H1 (cell line): ENCODE measurements around the gene OR52W1. TPM values are rescaled to one million over a fixed set of nuclear protein-coding genes. Genes with fewer than 3 reads are reported as not detected.

Source experiments
- CTCF ChIA-PET: fragments of 300-600 bp; sonication (Branson Sonifier 250); formaldehyde crosslinking; loops from one replicate; lab custom pipeline; 2021; ENCODE audit not compliant: partially characterized antibody; lab: Charles Lee
- POLR2A ChIA-PET: fragments of 300-600 bp; sonication (Branson Sonifier 250); formaldehyde crosslinking; loops from one replicate; lab custom pipeline; 2021; ENCODE audit warnings: inconsistent platforms; ENCODE audit not compliant: partially characterized antibody; lab: Charles Lee
- DNase-seq, 2 experiments: peaks; one replicate each; pipeline versions ENCODE4 v3.0.0 to v3.0.0-alpha.2; 2010 to 2022; ENCODE audit warnings: low spot score in 2 of 2, low read depth in 1 of 2, mixed read lengths in 1 of 2
- FAIRE-seq: peaks from 2 replicates; lab custom pipeline; 2011; peaks lifted over from hg19 to GRCh38; lab: Jason Lieb, UNC
- H2AFZ ChIP-seq: 2 replicates; pipeline ENCODE4 v1.8.1; 2012; ENCODE audit warnings: low read length, inconsistent platforms
- H2AK5ac ChIP-seq: 2 replicates; pipeline ENCODE4 v1.6.1; 2013; ENCODE audit warnings: low read depth, low read length
- H2BK120ac ChIP-seq: replicated peaks from 2 replicates; pipeline ENCODE3; 2013; ENCODE audit warnings: low read depth, low read length, inconsistent platforms
- H2BK12ac ChIP-seq: 2 replicates; pipeline ENCODE4 v1.6.1; 2013; ENCODE audit warnings: low read depth, low read length
- H2BK15ac ChIP-seq: 2 replicates; pipeline ENCODE4 v1.6.1; 2013; ENCODE audit warnings: low read length
- H2BK20ac ChIP-seq: 2 replicates; pipeline ENCODE4 v1.6.1; 2013; ENCODE audit warnings: low read length
- H2BK5ac ChIP-seq: 2 replicates; pipeline ENCODE4 v1.6.1; 2013; ENCODE audit warnings: low read depth, low read length
- H3K14ac ChIP-seq: 2 replicates; pipeline ENCODE4 v1.6.1; 2013; ENCODE audit warnings: inconsistent platforms; ENCODE audit not compliant: insufficient read length
- H3K18ac ChIP-seq: 2 replicates; pipeline ENCODE4 v1.6.1; 2013; ENCODE audit warnings: low read length; ENCODE audit errors: extremely low read depth
- H3K23ac ChIP-seq: 2 replicates; pipeline ENCODE4 v1.6.1; 2013; ENCODE audit warnings: inconsistent platforms; ENCODE audit not compliant: insufficient read length
- H3K23me2 ChIP-seq: 2 replicates; pipeline ENCODE4 v1.6.1; 2013; ENCODE audit warnings: low read depth, low read length
- H3K27ac ChIP-seq: 2 replicates; pipeline ENCODE4 v1.6.1; 2011; ENCODE audit warnings: low read depth, low read length, inconsistent platforms
- H3K27me3 ChIP-seq, 4 experiments: replicated peaks in 1 of 4; 1 replicate in 1 of 4; 2 replicates in 3 of 4; pipeline versions ENCODE4 v1.6.1 to v1.8.1; 2011 to 2013; ENCODE audit warnings: low read length in 3 of 4, mild to moderate bottlenecking in 3 of 4, inconsistent platforms in 2 of 4, mixed read lengths in 2 of 4, moderate library complexity in 1 of 4; ENCODE audit not compliant: control insufficient read depth in 3 of 4, insufficient read depth in 3 of 4; ENCODE audit errors: extremely low read depth in 1 of 4
- H3K36me3 ChIP-seq, 4 experiments: 2 replicates each; pipeline versions ENCODE4 v1.6.1 to v1.8.1; 2011 to 2013; ENCODE audit warnings: mild to moderate bottlenecking in 4 of 4, low read length in 3 of 4, moderate library complexity in 2 of 4, control low read depth in 1 of 4, inconsistent platforms in 1 of 4; ENCODE audit not compliant: insufficient read depth in 4 of 4, control insufficient read depth in 2 of 4
- H3K4ac ChIP-seq: replicated peaks from 2 replicates; pipeline ENCODE3; 2013; ENCODE audit warnings: low read length, low read depth, mixed read lengths, inconsistent platforms; ENCODE audit not compliant: insufficient read length
- H3K4me1 ChIP-seq, 4 experiments: replicated peaks in 1 of 4; 1 replicate in 1 of 4; 2 replicates in 3 of 4; pipeline versions ENCODE4 v1.6.1 to v1.8.1; 2011 to 2013; ENCODE audit warnings: low read length in 3 of 4, inconsistent platforms in 2 of 4, mixed read lengths in 1 of 4; ENCODE audit not compliant: insufficient read depth in 4 of 4, control insufficient read depth in 3 of 4
- H3K4me2 ChIP-seq, 2 experiments: 2 replicates each; pipeline versions ENCODE4 v1.6.1 to v1.8.1; 2011 to 2013; ENCODE audit warnings: low read depth in 2 of 2, low read length in 2 of 2, control low read depth in 1 of 2, inconsistent platforms in 1 of 2, mild to moderate bottlenecking in 1 of 2; ENCODE audit not compliant: insufficient read depth in 1 of 2
- H3K4me3 ChIP-seq, 4 experiments: fragments of 200-600, 300-600 bp in 1 of 4; sonication (generic), shearing (Covaris generic), sonication (Bioruptor Twin) in 1 of 4; 2 replicates each; pipeline versions ENCODE4 v1.5.1 to v1.8.1; 2011 to 2016; ENCODE audit warnings: low read length in 4 of 4, low read depth in 3 of 4, control low read depth in 2 of 4, inconsistent platforms in 2 of 4, mild to moderate bottlenecking in 2 of 4, mixed read lengths in 1 of 4, moderate library complexity in 1 of 4; ENCODE audit not compliant: insufficient read depth in 2 of 4; ENCODE audit errors: extremely low read depth in 1 of 4
- H3K56ac ChIP-seq: replicated peaks from 2 replicates; pipeline ENCODE3; 2013; ENCODE audit warnings: low read depth, mild to moderate bottlenecking, mixed read lengths, low read length, inconsistent platforms; ENCODE audit not compliant: insufficient read length
- H3K79me1 ChIP-seq: 2 replicates; pipeline ENCODE4 v1.6.1; 2013; ENCODE audit warnings: low read depth, low read length, control low read depth
- H3K79me2 ChIP-seq, 2 experiments: 2 replicates each; pipeline versions ENCODE4 v1.6.1 to v1.8.1; 2012 to 2013; ENCODE audit warnings: low read length in 2 of 2, mild to moderate bottlenecking in 2 of 2, inconsistent platforms in 1 of 2; ENCODE audit not compliant: insufficient read depth in 2 of 2, control insufficient read depth in 1 of 2
- H3K9ac ChIP-seq, 4 experiments: replicated peaks in 1 of 4; 1 replicate in 1 of 4; 2 replicates in 3 of 4; pipeline versions ENCODE4 v1.6.1 to v1.8.1; 2011 to 2013; ENCODE audit warnings: low read depth in 3 of 4, low read length in 3 of 4, control low read depth in 2 of 4, mild to moderate bottlenecking in 2 of 4, moderate library complexity in 2 of 4, inconsistent platforms in 1 of 4; ENCODE audit errors: extremely low read depth in 1 of 4
- H3K9me3 ChIP-seq, 2 experiments: 2 replicates each; pipeline versions ENCODE4 v1.6.1 to v1.8.1; 2012 to 2013; ENCODE audit warnings: mild to moderate bottlenecking in 2 of 2, moderate library complexity in 2 of 2, control low read depth in 1 of 2, inconsistent platforms in 1 of 2, low read depth in 1 of 2, low read length in 1 of 2, mixed read lengths in 1 of 2; ENCODE audit not compliant: insufficient read depth in 2 of 2
- H4K20me1 ChIP-seq, 2 experiments: replicated peaks in 1 of 2; 2 replicates each; pipeline versions ENCODE3 to v1.8.1; 2011 to 2013; ENCODE audit warnings: inconsistent platforms in 2 of 2, low read length in 2 of 2, mild to moderate bottlenecking in 1 of 2; ENCODE audit not compliant: insufficient read depth in 2 of 2, control insufficient read depth in 1 of 2
- H4K5ac ChIP-seq: 2 replicates; pipeline ENCODE4 v1.6.1; 2013; ENCODE audit warnings: low read length, low read depth, mixed read lengths, inconsistent platforms; ENCODE audit not compliant: insufficient read length
- H4K8ac ChIP-seq: 2 replicates; pipeline ENCODE4 v1.8.0; 2013; ENCODE audit warnings: mild to moderate bottlenecking, moderate library complexity, low read length, inconsistent platforms; ENCODE audit not compliant: insufficient read depth; ENCODE audit errors: extremely low read depth
- H4K91ac ChIP-seq: replicated peaks from 2 replicates; pipeline ENCODE3; 2013; ENCODE audit warnings: low read length, mixed read lengths, inconsistent platforms; ENCODE audit not compliant: insufficient read length
- PHF8 ChIP-seq: fragments of 200-600 bp; sonication (generic); conservative IDR thresholded peaks from 2 replicates; pipeline ENCODE4 v1.7.1; 2012; ENCODE audit warnings: low read depth, mild to moderate bottlenecking, inconsistent platforms, low read length, moderate library complexity
- WGBS, 2 experiments: shearing (Covaris generic) in 1 of 2; methylation state at CpG; one replicate each; pipeline versions ENCODE4 v1.1.6 to v1.1.7; 2013 to 2015; ENCODE audit warnings: low lambda C conversion rate in 2 of 2, mixed read lengths in 2 of 2, inconsistent platforms in 1 of 2, low coverage in 1 of 2, missing lambda C conversion rate in 1 of 2; ENCODE audit not compliant: insufficient replicate concordance in 2 of 2, insufficient coverage in 1 of 2, insufficient read length in 1 of 2; ENCODE audit errors: extremely low coverage in 1 of 2, missing lambda C conversion rate in 1 of 2; 5-methylcytosine and 5-hydroxymethylcytosine counted together
- polyA plus RNA-seq, 7 experiments: library from polyadenylated mRNA; depleted of rRNA in 3 of 7; stranded (reverse) in 5 of 7; unstranded in 2 of 7; fragments of >200 nt in 5 of 7; fragments of 200-250 nt in 2 of 7; gene quantifications; 1 replicate in 5 of 7; 2 replicates in 1 of 7; 4 replicates in 1 of 7; pipeline versions ENCODE4 v1.2.1 to v1.2.3, GENCODE V29; 2011 to 2013; ENCODE audit warnings: missing spikeins in 2 of 7, mixed read lengths in 2 of 7
- total RNA-seq: library from RNA; stranded (reverse); fragmentation: NEBNext Ultra II Directional; extraction: Animal tissue kit (Norgen Biotek cat#: 25700); gene quantifications from 2 replicates; pipeline ENCODE4 v1.2.1, GENCODE V29; 2021
- TF ChIP-seq, protein P1 (sequence below): IDR thresholded peaks from 2 replicates; pipeline ENCODE4 v1.6.1; 2012; ENCODE audit warnings: inconsistent platforms

Gene OR52W1
- total and polyA plus RNA-seq, 2 of the 8 experiments (the other 6 are each of a cell fraction or from before 2014, with no cell fraction given), result not detected

DNA sequence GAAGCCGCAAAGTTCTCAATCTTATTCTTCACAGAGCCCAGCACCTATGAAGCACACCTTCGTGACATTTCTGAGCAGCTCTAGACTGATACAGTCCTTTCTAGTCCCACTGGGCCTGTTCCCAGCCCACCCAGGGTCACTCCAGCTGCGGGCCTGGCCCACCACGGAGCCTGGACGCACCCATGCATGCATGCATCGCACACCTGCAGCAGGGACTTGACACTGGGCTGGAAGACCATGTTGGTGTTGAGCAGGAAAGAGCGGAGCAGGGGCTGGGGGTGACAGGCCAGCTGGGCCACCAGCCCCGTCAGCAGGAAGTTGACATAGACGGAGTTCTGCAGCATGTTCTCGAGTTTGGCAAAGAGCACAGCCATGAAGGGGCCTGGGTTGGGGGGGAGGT is 15.5 kb downstream of the OR52W1 start:
- no peaks in the 10 kb centered on the region for H3K4me1 ChIP-seq
- H3K18ac ChIP-seq, result no peak overlapping the region
- H3K4ac ChIP-seq, result no peak overlapping the region
- no peak overlapping the region for H3K9ac ChIP-seq
- no peak overlapping the region for H3K14ac ChIP-seq
- no peaks in the 10 kb centered on the region; the same call in 1 of the 2 replicates for H3K23me2 ChIP-seq
- H3K79me2 ChIP-seq, result no peaks in the 10 kb centered on the region
- no peak overlapping the region for H4K5ac ChIP-seq
- 94% methylated on average over 10 of the region's 10 CpGs; no CpG with 5 or more reads in 1 of the 2 experiments for WGBS, 2 experiments
- TF ChIP-seq PHF8, result no peak
- TF ChIP-seq, protein P1, sequence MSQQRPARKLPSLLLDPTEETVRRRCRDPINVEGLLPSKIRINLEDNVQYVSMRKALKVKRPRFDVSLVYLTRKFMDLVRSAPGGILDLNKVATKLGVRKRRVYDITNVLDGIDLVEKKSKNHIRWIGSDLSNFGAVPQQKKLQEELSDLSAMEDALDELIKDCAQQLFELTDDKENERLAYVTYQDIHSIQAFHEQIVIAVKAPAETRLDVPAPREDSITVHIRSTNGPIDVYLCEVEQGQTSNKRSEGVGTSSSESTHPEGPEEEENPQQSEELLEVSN, result no peak
- no peak overlapping the region for H4K91ac ChIP-seq
- H3K27ac ChIP-seq, result no peak overlapping the region
- DNase-seq, result no peak
- no peak for FAIRE-seq
- CTCF ChIA-PET, result interaction anchor here (0.6 to 3.5 kb wide), 6 partner anchors 8 to 215 kb away, joined by 3 to 14 read pairs (median 4); no protein-coding TSS in a partner anchor
- no peaks in the 10 kb centered on the region for H3K9me3 ChIP-seq
- no peak overlapping the region for H2AFZ ChIP-seq
- H4K20me1 ChIP-seq, result peaks cover 2% of the 10 kb centered on the region in 2 experiments
- no peaks in the 10 kb centered on the region for H3K27me3 ChIP-seq
- H2BK15ac ChIP-seq, result no peak overlapping the region
- POLR2A ChIA-PET, result interaction anchor here (1.4 kb wide), 1 partner anchor 13 kb away, joined by 3 read pairs; no protein-coding TSS in a partner anchor
- no peak overlapping the region for H2BK5ac ChIP-seq
- H3K4me3 ChIP-seq, result no peak overlapping the region
- no peaks in the 10 kb centered on the region for H3K79me1 ChIP-seq
- no peak overlapping the region for H3K56ac ChIP-seq
- no peak overlapping the region for H3K23ac ChIP-seq
- no peak overlapping the region for H2BK12ac ChIP-seq
- H4K8ac ChIP-seq, result no peak overlapping the region
- peaks cover 2 to 34% (median 17%) of the 10 kb centered on the region in 4 experiments for H3K36me3 ChIP-seq
- no peak overlapping the region for H3K4me2 ChIP-seq
- H2BK120ac ChIP-seq, result no peak overlapping the region
- no peak overlapping the region for H2AK5ac ChIP-seq
- no peak overlapping the region for H2BK20ac ChIP-seq
